Measurements from ENCODE around the gene STK32A. TPM values are rescaled to one million over a fixed set of nuclear protein-coding genes. Genes with fewer than 3 reads are reported as not detected.

STK32A gene
- total and polyA plus RNA-seq, 4 donors = 0.03 to 0.17 (median 0.09) TPM

DNA sequence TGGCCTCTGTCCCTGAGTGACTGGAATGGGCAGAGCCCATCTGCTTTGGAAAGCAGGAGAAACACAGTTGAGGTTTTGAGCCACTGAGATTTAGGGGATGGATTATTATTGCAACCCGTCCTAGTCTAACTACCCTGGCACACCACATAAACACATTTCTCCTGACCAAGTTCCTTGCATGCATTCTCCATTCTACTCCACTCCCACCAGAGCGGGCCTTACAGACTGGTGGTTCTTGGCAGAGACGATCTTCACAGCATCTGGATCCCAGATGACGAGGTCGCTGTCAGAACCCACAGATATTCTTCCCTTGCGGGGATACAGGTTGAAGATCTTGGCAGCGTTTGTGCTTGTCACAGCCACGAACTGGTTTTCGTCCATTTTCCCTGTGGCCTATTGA is 164.0 kb downstream of the STK32A start:
- Histone ChIP-seq H3K27me3 (ENCODE audit: control insufficient read depth in 4 of 4, insufficient read depth in 4 of 4, low read length in 3 of 4) (no peaks in the 10 kb centered on the region), H3K4me1 (ENCODE audit: control insufficient read depth in 4 of 4, insufficient read depth in 4 of 4, low read length in 3 of 4) (no peaks in the 10 kb centered on the region), H3K27ac (ENCODE audit: low read depth in 1 of 2, low read length in 2 of 2) (no peak overlapping the region), H3K9me3 (ENCODE audit: control insufficient read depth in 4 of 4, low read length in 3 of 4) (no peaks in the 10 kb centered on the region), H3K4me3 (ENCODE audit: low read depth in 1 of 3, low read length in 3 of 3) (no peak overlapping the region), H3K36me3 (ENCODE audit: control insufficient read depth in 4 of 4, insufficient read depth in 3 of 4, low read depth in 1 of 4, low read length in 3 of 4) (no peaks in the 10 kb centered on the region), H3K9ac (ENCODE audit: low read depth in 1 of 2, low read length in 2 of 2) (no peak overlapping the region)
- whole genome bisulfite sequencing = 92% methylated on average over 9 of the region's 9 CpGs
- TF ChIP-seq, protein P1, sequence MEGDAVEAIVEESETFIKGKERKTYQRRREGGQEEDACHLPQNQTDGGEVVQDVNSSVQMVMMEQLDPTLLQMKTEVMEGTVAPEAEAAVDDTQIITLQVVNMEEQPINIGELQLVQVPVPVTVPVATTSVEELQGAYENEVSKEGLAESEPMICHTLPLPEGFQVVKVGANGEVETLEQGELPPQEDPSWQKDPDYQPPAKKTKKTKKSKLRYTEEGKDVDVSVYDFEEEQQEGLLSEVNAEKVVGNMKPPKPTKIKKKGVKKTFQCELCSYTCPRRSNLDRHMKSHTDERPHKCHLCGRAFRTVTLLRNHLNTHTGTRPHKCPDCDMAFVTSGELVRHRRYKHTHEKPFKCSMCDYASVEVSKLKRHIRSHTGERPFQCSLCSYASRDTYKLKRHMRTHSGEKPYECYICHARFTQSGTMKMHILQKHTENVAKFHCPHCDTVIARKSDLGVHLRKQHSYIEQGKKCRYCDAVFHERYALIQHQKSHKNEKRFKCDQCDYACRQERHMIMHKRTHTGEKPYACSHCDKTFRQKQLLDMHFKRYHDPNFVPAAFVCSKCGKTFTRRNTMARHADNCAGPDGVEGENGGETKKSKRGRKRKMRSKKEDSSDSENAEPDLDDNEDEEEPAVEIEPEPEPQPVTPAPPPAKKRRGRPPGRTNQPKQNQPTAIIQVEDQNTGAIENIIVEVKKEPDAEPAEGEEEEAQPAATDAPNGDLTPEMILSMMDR (IDR thresholded peaks at IDR 0.05; ENCODE audit: low read depth, low read length, missing input control) = no peak
- TF ChIP-seq, protein P2, sequence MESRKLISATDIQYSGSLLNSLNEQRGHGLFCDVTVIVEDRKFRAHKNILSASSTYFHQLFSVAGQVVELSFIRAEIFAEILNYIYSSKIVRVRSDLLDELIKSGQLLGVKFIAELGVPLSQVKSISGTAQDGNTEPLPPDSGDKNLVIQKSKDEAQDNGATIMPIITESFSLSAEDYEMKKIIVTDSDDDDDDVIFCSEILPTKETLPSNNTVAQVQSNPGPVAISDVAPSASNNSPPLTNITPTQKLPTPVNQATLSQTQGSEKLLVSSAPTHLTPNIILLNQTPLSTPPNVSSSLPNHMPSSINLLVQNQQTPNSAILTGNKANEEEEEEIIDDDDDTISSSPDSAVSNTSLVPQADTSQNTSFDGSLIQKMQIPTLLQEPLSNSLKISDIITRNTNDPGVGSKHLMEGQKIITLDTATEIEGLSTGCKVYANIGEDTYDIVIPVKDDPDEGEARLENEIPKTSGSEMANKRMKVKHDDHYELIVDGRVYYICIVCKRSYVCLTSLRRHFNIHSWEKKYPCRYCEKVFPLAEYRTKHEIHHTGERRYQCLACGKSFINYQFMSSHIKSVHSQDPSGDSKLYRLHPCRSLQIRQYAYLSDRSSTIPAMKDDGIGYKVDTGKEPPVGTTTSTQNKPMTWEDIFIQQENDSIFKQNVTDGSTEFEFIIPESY (IDR thresholded peaks at IDR 0.05) = no peak
- TF ChIP-seq JUND (IDR thresholded peaks at IDR 0.05) (no peak), GABPA (IDR thresholded peaks at IDR 0.05 in 1 of 2, conservative IDR thresholded peaks at IDR 0.05 in 1 of 2) (no peak)
- DNase-seq (ENCODE audit: low spot score) = no peak

- no peak overlapping the region for H3K4me3 ChIP-seq (ENCODE audit: low read depth in 1 of 3, low read length in 3 of 3)
- DNase-seq (ENCODE audit: low spot score) = no peak
- no peaks in the 10 kb centered on the region for H3K36me3 ChIP-seq (ENCODE audit: control insufficient read depth in 4 of 4, insufficient read depth in 3 of 4, low read depth in 1 of 4, low read length in 3 of 4)
- no peak for TF ChIP-seq SP1 (IDR thresholded peaks at IDR 0.05)
- TF ChIP-seq, protein P3, sequence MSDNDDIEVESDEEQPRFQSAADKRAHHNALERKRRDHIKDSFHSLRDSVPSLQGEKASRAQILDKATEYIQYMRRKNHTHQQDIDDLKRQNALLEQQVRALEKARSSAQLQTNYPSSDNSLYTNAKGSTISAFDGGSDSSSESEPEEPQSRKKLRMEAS (IDR thresholded peaks at IDR 0.05) = no peak
- no peak for TF ChIP-seq EGR1 (IDR thresholded peaks at IDR 0.05; ENCODE audit: low read depth in 2 of 2)
- no peak for TF ChIP-seq FOXA2 (IDR thresholded peaks at IDR 0.05)
- H3K9me3 ChIP-seq (ENCODE audit: control insufficient read depth in 4 of 4, low read length in 3 of 4) = no peaks in the 10 kb centered on the region
- H3K4me1 ChIP-seq (ENCODE audit: control insufficient read depth in 4 of 4, insufficient read depth in 4 of 4, low read length in 3 of 4) = no peaks in the 10 kb centered on the region
- WGBS = 88% methylated on average over 7 of the region's 7 CpGs
- H3K27ac ChIP-seq (ENCODE audit: low read depth in 1 of 2, low read length in 2 of 2) = no peak overlapping the region
- no peak overlapping the region for H3K9ac ChIP-seq (ENCODE audit: low read depth in 1 of 2, low read length in 2 of 2)
- H3K27me3 ChIP-seq (ENCODE audit: control insufficient read depth in 4 of 4, insufficient read depth in 4 of 4, low read length in 3 of 4) = no peaks in the 10 kb centered on the region
These were observed 165.4 kb downstream of the STK32A start for GRCh38 chr5:147400126-147400809.

- Histone ChIP-seq H3K36me3 (ENCODE audit: control insufficient read depth in 4 of 4, insufficient read depth in 3 of 4, low read depth in 1 of 4, low read length in 3 of 4) (no peaks in the 10 kb centered on the region), H3K4me3 (ENCODE audit: low read depth in 1 of 3, low read length in 3 of 3) (no peak overlapping the region), H3K27me3 (ENCODE audit: control insufficient read depth in 4 of 4, insufficient read depth in 4 of 4, low read length in 3 of 4) (no peaks in the 10 kb centered on the region), H3K4me1 (ENCODE audit: control insufficient read depth in 4 of 4, insufficient read depth in 4 of 4, low read length in 3 of 4) (no peaks in the 10 kb centered on the region), H3K27ac (ENCODE audit: low read depth in 1 of 2, low read length in 2 of 2) (no peak overlapping the region), H3K9me3 (ENCODE audit: control insufficient read depth in 4 of 4, low read length in 3 of 4) (no peaks in the 10 kb centered on the region), H3K9ac (ENCODE audit: low read depth in 1 of 2, low read length in 2 of 2) (no peak overlapping the region)
- DNase-seq (ENCODE audit: low spot score) = no peak
- TF ChIP-seq, protein P3 (IDR thresholded peaks at IDR 0.05) = no peak
- TF ChIP-seq, protein P2 (IDR thresholded peaks at IDR 0.05) = no peak
- no peak for TF ChIP-seq YY1 (IDR thresholded peaks at IDR 0.05)
- TF ChIP-seq FOXA2 (IDR thresholded peaks at IDR 0.05) = no peak
- no peak for TF ChIP-seq HNF4G (IDR thresholded peaks at IDR 0.05)
- TF ChIP-seq REST (IDR thresholded peaks at IDR 0.05) = no peak
- TF ChIP-seq RAD21 (IDR thresholded peaks at IDR 0.05) = no peak
- TF ChIP-seq HNF4A (conservative IDR thresholded peaks at IDR 0.05) = no peak
- TF ChIP-seq GABPA (IDR thresholded peaks at IDR 0.05 in 1 of 2, conservative IDR thresholded peaks at IDR 0.05 in 1 of 2) = no peak
- no peak for TF ChIP-seq SP1 (IDR thresholded peaks at IDR 0.05)
- no peak for TF ChIP-seq FOXA1 (IDR thresholded peaks at IDR 0.05)
These were observed 166.1 kb downstream of the STK32A start for GRCh38 chr5:147400881-147401280.

Measured in liver (tissue), 9 donors.